ENCODE measurements around the gene GSTT4. TPM values are rescaled to one million over a fixed set of nuclear protein-coding genes. Genes with fewer than 3 reads are reported as not detected.

Gene GSTT4
- total and polyA plus RNA-seq, 2 experiments from 2014 or later: not detected

GRCh38 chr22:24051568-24051967, 46.3 kb upstream of the GSTT4 start:
- DNase-seq (ENCODE audit: low spot score): no peak
- H3K9me2 ChIP-seq (replicated peaks; ENCODE audit: insufficient read depth): no peaks in the 10 kb centered on the region
- 93% methylated on average over 4 of the region's 4 CpGs for WGBS (ENCODE audit: low lambda C conversion rate, missing lambda C conversion rate)
- no peak overlapping the region for H3K4me3 ChIP-seq
- TF ChIP-seq EZH2 (IDR thresholded peaks at IDR 0.05; ENCODE audit: borderline replicate concordance) (no peak), CTCF (IDR thresholded peaks at IDR 0.05; ENCODE audit: poor library complexity) (no peak)
- no peaks in the 10 kb centered on the region for H3K36me3 ChIP-seq (replicated peaks; ENCODE audit: insufficient read depth, low read depth)
- H2AFZ ChIP-seq: no peak overlapping the region
- no peaks in the 10 kb centered on the region for H3K4me1 ChIP-seq (ENCODE audit: insufficient read depth)
- H3K79me2 ChIP-seq: no peaks in the 10 kb centered on the region
- H4K20me1 ChIP-seq (ENCODE audit: insufficient read depth, poor library complexity, severe bottlenecking): no peaks in the 10 kb centered on the region
- no peak overlapping the region for H3K27ac ChIP-seq
- no peak overlapping the region for H3K4me2 ChIP-seq
- H3K9me3 ChIP-seq (ENCODE audit: low read depth): no peaks in the 10 kb centered on the region
- no peaks in the 10 kb centered on the region for H3K27me3 ChIP-seq

- no peaks in the 10 kb centered on the region for H4K20me1 ChIP-seq (ENCODE audit: insufficient read depth, poor library complexity, severe bottlenecking)
- DNase-seq (ENCODE audit: low spot score): no peak
- no peak overlapping the region for H2AFZ ChIP-seq
- TF ChIP-seq EZH2phosphoT487 (IDR thresholded peaks at IDR 0.05; ENCODE audit: low read depth, severe bottlenecking, unreplicated experiment) (no peak), CTCF (IDR thresholded peaks at IDR 0.05; ENCODE audit: poor library complexity) (no peak), EZH2 (IDR thresholded peaks at IDR 0.05; ENCODE audit: borderline replicate concordance) (no peak)
- no peak overlapping the region for H3K27ac ChIP-seq
- no peak overlapping the region for H3K4me2 ChIP-seq
- no peak overlapping the region for H3K4me3 ChIP-seq
- H3K79me2 ChIP-seq: no peaks in the 10 kb centered on the region
- H3K36me3 ChIP-seq (replicated peaks; ENCODE audit: insufficient read depth, low read depth): no peaks in the 10 kb centered on the region
- WGBS (ENCODE audit: low lambda C conversion rate, missing lambda C conversion rate): 87% methylated on average over 5 of the region's 5 CpGs
- no peaks in the 10 kb centered on the region for H3K27me3 ChIP-seq
- H3K4me1 ChIP-seq (ENCODE audit: insufficient read depth): no peaks in the 10 kb centered on the region
- H3K9me3 ChIP-seq (ENCODE audit: low read depth): no peaks in the 10 kb centered on the region
- H3K9me2 ChIP-seq (replicated peaks; ENCODE audit: insufficient read depth): no peaks in the 10 kb centered on the region
Observed at GRCh38 chr22:24051028-24051427, 45.8 kb upstream of the GSTT4 start.

GRCh38 chr22:24049978-24050377, 44.7 kb upstream of the GSTT4 start:
- no peaks in the 10 kb centered on the region for H4K20me1 ChIP-seq (ENCODE audit: insufficient read depth, poor library complexity, severe bottlenecking)
- H3K4me2 ChIP-seq: no peak overlapping the region
- no peak overlapping the region for H3K4me3 ChIP-seq
- no peak overlapping the region for H2AFZ ChIP-seq
- DNase-seq (ENCODE audit: low spot score): no peak
- no peaks in the 10 kb centered on the region for H3K9me2 ChIP-seq (replicated peaks; ENCODE audit: insufficient read depth)
- H3K4me1 ChIP-seq (ENCODE audit: insufficient read depth): no peaks in the 10 kb centered on the region
- H3K79me2 ChIP-seq: no peaks in the 10 kb centered on the region
- H3K27me3 ChIP-seq: no peaks in the 10 kb centered on the region
- WGBS (ENCODE audit: low lambda C conversion rate, missing lambda C conversion rate): 91% methylated on average over 2 of the region's 2 CpGs
- no peak for TF ChIP-seq EZH2 (IDR thresholded peaks at IDR 0.05; ENCODE audit: borderline replicate concordance)
- no peak for TF ChIP-seq EZH2phosphoT487 (IDR thresholded peaks at IDR 0.05; ENCODE audit: low read depth, severe bottlenecking, unreplicated experiment)
- TF ChIP-seq CTCF (IDR thresholded peaks at IDR 0.05; ENCODE audit: poor library complexity): no peak
- no peak overlapping the region for H3K27ac ChIP-seq
- H3K36me3 ChIP-seq (replicated peaks; ENCODE audit: insufficient read depth, low read depth): no peaks in the 10 kb centered on the region
- no peaks in the 10 kb centered on the region for H3K9me3 ChIP-seq (ENCODE audit: low read depth)

DNA sequence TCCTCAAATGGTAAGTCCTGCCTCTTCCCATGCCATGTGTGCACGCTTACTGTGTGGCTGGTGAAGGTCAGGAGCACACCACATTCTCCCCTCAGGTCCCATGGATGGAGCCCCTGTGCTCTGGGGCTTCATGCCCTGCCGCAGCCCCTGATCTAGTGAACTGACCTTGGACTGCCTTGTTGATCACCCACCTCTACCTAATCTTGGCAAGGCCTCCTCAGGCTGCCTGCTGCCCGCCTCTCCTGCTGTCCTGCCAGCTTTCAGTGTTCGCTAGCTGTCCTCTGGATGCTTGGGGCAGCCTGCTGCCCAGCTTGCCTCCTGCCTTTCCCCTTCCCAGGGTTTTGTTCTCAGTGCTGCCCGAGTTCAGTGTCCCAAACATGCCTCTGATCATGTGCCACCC, 44.0 kb upstream of the GSTT4 start:
- H3K36me3 ChIP-seq (replicated peaks; ENCODE audit: insufficient read depth, low read depth): no peaks in the 10 kb centered on the region
- no peak overlapping the region for H3K4me2 ChIP-seq
- no peak overlapping the region for H3K27ac ChIP-seq
- no peaks in the 10 kb centered on the region for H3K9me3 ChIP-seq (ENCODE audit: low read depth)
- H3K79me2 ChIP-seq: no peaks in the 10 kb centered on the region
- no peak overlapping the region for H3K4me3 ChIP-seq
- no peaks in the 10 kb centered on the region for H3K27me3 ChIP-seq
- no peaks in the 10 kb centered on the region for H3K4me1 ChIP-seq (ENCODE audit: insufficient read depth)
- no peak overlapping the region for H2AFZ ChIP-seq
- 97% methylated on average over 5 of the region's 5 CpGs for WGBS (ENCODE audit: low lambda C conversion rate, missing lambda C conversion rate)
- H4K20me1 ChIP-seq (ENCODE audit: insufficient read depth, poor library complexity, severe bottlenecking): no peaks in the 10 kb centered on the region
- DNase-seq (ENCODE audit: low spot score): no peak
- no peak for TF ChIP-seq CTCF (IDR thresholded peaks at IDR 0.05; ENCODE audit: poor library complexity)
- no peak for TF ChIP-seq EZH2phosphoT487 (IDR thresholded peaks at IDR 0.05; ENCODE audit: low read depth, severe bottlenecking, unreplicated experiment)
- TF ChIP-seq EZH2 (IDR thresholded peaks at IDR 0.05; ENCODE audit: borderline replicate concordance): no peak
- H3K9me2 ChIP-seq (replicated peaks; ENCODE audit: insufficient read depth): no peaks in the 10 kb centered on the region

All from hepatocyte (in vitro differentiated cells).